Astrocyte (in vitro differentiated cells and primary cell): Measurements from ENCODE around the gene FES.

Experiments used
- EZH2 ChIP-seq: IDR thresholded peaks from 2 replicates; pipeline ENCODE4 v1.6.1; 2012; ENCODE audit warnings: mild to moderate bottlenecking, low read length, inconsistent platforms; ENCODE audit not compliant: insufficient read depth
- TF ChIP-seq, protein P1 (sequence below): IDR thresholded peaks from 2 replicates; pipeline ENCODE4 v1.5.1; 2011; ENCODE audit warnings: low read depth, mild to moderate bottlenecking, inconsistent platforms, low read length, moderate library complexity; ENCODE audit not compliant: insufficient read depth

DNA sequence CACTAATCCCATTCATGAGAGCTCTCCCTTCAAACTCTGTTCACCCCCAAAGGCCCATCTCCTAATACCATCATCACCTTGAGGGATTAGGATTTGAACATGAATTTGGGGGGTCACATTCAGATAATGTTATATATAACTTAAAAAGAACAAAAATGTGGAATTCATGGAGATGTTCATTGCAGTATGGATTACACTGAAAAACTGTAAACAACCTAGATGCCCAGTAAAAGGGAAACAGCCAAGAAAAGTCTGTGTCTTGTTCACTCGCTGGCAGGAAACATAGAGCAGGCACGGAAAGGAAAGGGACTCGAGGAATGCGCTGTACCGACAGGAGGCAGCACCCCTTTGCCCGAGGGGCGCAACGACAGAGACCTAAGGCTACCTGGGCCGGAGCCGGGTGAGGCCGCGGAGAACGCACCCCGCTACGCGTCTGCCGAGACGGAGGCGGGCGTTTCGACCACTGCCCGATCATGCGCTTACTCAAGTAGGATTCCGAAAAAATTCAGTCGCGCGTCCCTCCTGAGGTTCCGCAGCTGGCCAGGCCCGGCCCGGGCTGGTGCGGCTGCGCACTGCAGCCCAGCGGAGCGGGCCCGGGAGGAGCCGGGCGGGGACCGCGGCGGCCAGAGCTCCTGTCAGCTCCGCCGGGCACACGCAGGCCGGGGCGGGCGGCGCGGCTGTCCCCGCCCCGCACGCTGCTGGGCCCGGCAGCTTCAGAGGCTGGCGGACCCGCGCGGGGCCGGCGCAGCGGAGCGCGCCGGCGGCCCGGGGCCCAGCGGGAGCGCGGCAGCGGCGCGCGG, 17.9 kb downstream of the FES start:
- TF ChIP-seq, protein P1, sequence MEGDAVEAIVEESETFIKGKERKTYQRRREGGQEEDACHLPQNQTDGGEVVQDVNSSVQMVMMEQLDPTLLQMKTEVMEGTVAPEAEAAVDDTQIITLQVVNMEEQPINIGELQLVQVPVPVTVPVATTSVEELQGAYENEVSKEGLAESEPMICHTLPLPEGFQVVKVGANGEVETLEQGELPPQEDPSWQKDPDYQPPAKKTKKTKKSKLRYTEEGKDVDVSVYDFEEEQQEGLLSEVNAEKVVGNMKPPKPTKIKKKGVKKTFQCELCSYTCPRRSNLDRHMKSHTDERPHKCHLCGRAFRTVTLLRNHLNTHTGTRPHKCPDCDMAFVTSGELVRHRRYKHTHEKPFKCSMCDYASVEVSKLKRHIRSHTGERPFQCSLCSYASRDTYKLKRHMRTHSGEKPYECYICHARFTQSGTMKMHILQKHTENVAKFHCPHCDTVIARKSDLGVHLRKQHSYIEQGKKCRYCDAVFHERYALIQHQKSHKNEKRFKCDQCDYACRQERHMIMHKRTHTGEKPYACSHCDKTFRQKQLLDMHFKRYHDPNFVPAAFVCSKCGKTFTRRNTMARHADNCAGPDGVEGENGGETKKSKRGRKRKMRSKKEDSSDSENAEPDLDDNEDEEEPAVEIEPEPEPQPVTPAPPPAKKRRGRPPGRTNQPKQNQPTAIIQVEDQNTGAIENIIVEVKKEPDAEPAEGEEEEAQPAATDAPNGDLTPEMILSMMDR: peak; percentile 51
- TF ChIP-seq EZH2: no peak
